HAP-1 (cell line): ENCODE results near the gene NUP205.

Experiments used
- DNase-seq, 2 experiments: peaks; one replicate each; pipeline ENCODE4 v3.0.0-alpha.2; 2016 to 2020; ENCODE audit warnings: low spot score in 2 of 2
- H3K27me3 ChIP-seq: fragments of 250-450 bp; sonication (Bioruptor Pico); 2 replicates; pipeline ENCODE4 v1.5.1; 2020; ENCODE audit warnings: low read depth, mild to moderate bottlenecking, moderate library complexity
- H3K36me3 ChIP-seq: fragments of 250-450 bp; sonication (Bioruptor Pico); replicated peaks from 2 replicates; pipeline ENCODE4 v1.5.1; 2020; ENCODE audit warnings: mild to moderate bottlenecking
- H3K4me1 ChIP-seq: fragments of 250-450 bp; sonication (Bioruptor Pico); 2 replicates; pipeline ENCODE4 v1.5.1; 2020; ENCODE audit warnings: mild to moderate bottlenecking
- H3K4me3 ChIP-seq: fragments of 250-450 bp; sonication (Bioruptor Pico); 2 replicates; pipeline ENCODE4 v1.5.1; 2020; ENCODE audit warnings: mild to moderate bottlenecking, moderate library complexity
- H3K9me3 ChIP-seq: fragments of 250-450 bp; sonication (Bioruptor Pico); 2 replicates; pipeline ENCODE4 v1.5.1; 2020; ENCODE audit warnings: mild to moderate bottlenecking, moderate library complexity
- in situ Hi-C: fragments of 300-500 bp; cut with MboI; formaldehyde crosslinking; loops from 3 replicates; pipeline ENCODE4 v1.14.3; 2020; ENCODE audit warnings: low sequenced_read_pairs, inconsistent platforms, mixed read lengths

NUP205 gene

DNA sequence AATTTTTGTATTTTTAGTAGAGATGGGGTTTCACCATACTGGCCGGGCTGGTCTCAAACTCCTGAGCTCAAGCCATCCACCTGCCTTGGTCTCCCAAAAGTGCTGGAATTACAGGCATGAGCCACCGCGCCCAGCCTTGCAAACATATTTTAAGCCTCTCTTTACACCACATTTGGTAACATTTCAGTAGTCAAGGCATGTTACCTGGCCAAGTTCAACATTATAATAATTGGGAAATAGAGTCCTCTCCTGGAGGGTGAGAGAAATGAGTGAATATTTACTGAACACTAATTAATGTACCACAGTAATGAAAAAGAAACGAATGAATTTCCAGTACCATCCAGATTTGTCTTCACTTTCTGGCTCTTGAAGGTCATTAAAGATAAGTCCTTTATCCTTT, 37.8 kb upstream of the NUP205 start:
- H3K27me3 ChIP-seq = no peaks in the 10 kb centered on the region
- no peaks in the 10 kb centered on the region for H3K36me3 ChIP-seq
- DNase-seq = no peak
- in situ Hi-C loops = no loop called here
- H3K4me3 ChIP-seq = no peak overlapping the region
- H3K4me1 ChIP-seq = no peaks in the 10 kb centered on the region; the same call in 1 of the 2 replicates
- no peaks in the 10 kb centered on the region for H3K9me3 ChIP-seq

DNA sequence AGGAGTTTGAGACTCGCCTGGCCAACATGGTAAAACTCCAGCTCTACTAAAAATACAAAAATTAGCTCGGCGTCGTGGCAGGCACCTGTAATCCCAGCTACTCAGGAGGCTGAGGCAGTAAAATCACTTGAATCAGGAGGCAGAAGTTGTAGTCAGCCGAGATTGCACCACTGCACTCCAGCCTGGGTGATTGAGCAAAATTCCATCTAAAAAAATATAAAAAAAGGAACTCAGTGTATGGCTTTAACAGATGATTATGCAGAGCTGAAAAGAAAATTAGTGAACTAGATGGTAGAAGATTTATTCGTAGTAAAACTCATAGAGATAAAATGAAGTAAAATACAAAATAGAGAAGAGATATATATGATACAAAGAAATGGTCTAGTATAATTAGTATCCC, 35.2 kb upstream of the NUP205 start:
- Histone ChIP-seq H3K4me3 (no peak overlapping the region), H3K4me1 (no peaks in the 10 kb centered on the region; the same call in 1 of the 2 replicates), H3K9me3 (no peaks in the 10 kb centered on the region), H3K27me3 (no peaks in the 10 kb centered on the region), H3K36me3 (no peaks in the 10 kb centered on the region)
- DNase-seq = no peak
- in situ Hi-C loops = no loop called here

DNA sequence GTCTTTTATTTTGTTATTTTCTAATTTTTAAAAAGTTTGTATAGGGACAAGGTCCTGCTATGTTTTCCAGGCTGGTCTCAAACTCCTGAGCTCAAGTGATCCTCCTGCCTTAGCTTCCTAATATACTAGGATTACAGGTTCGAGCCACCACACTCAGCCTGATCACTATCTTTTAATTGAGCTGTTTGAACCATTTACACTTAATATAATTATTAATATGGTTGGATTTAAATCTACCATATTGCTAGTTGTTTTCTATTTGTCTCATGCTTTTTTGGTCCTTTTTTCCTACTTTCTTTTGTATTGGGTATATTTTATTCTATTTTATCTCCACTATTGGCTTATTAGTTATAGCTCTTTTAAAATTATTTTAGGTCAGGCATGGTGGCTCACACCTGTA, 34.6 kb upstream of the NUP205 start:
- Histone ChIP-seq H3K36me3 (no peaks in the 10 kb centered on the region), H3K9me3 (no peaks in the 10 kb centered on the region), H3K4me1 (no peaks in the 10 kb centered on the region; the same call in 1 of the 2 replicates), H3K4me3 (no peak overlapping the region), H3K27me3 (no peaks in the 10 kb centered on the region)
- in situ Hi-C loops = no loop called here
- no peak for DNase-seq

DNA sequence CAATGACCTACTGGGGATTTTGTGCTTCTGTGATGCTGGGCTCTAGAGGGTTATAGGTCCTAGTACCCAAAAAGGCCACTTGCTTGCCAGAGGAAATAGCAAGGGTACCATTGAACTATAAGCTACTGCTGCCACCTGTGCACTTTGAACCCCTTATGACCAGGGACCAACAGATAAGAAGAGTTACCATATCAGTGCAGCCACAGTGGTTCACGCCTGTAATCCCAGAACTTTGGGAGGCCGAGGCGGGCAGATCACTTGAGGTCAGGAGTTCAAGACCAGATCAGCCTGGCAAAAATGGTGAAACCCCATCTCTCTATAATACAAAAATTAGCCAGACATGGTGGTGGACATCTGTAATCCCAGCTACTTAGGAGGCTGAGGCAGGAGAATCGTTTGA, 32.3 kb upstream of the NUP205 start:
- H3K36me3 ChIP-seq = no peaks in the 10 kb centered on the region
- no peaks in the 10 kb centered on the region for H3K27me3 ChIP-seq
- H3K4me3 ChIP-seq = no peak overlapping the region
- no peak for DNase-seq
- H3K4me1 ChIP-seq = no peaks in the 10 kb centered on the region
- no peaks in the 10 kb centered on the region for H3K9me3 ChIP-seq
- in situ Hi-C loops = no loop called here

DNA sequence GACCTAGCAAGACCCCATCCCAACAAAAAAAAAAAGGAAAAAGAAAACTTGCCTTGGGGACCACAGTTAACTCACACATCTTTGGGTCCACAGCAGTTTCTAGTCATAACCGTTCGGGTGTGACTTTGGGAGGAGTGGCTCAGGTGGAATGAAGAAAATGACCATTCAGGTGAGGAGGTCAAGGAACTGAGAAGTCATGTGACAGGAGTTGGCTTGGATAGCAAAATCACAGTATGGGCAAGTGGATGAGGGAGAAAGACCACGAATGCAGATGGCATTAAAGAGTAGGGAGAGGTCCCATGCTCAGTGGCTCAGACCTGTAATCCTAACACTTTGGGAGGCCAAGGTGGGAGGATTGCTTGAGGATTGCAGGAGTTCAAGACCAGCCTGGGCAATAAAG, 30.7 kb upstream of the NUP205 start:
- Histone ChIP-seq H3K9me3 (no peaks in the 10 kb centered on the region), H3K4me3 (no peak overlapping the region), H3K27me3 (peaks cover 5% of the 10 kb centered on the region), H3K36me3 (no peaks in the 10 kb centered on the region), H3K4me1 (no peaks in the 10 kb centered on the region)
- no peak for DNase-seq
- in situ Hi-C loops = no loop called here

DNA sequence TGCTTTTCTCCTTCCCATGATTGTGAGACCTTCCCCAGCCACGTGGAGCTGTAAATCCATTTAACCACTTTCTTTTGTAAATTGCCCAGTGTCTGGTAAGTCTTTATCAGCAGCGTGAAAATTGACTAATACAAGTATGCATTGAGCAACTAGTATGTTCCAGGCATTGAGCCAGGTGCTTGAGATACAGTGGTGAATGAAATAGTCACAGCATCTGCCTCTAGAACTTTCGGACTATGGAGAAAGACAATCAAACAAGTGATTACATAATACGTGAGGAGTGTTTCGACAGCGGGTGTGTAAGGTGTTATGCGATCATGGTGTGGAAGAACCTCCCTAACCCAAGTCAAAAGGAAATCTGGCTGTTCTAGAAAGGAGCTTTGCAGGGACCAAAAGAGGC, 21.6 kb upstream of the NUP205 start:
- DNase-seq = no peak
- Histone ChIP-seq H3K4me3 (no peak overlapping the region), H3K9me3 (no peaks in the 10 kb centered on the region), H3K4me1 (no peaks in the 10 kb centered on the region), H3K36me3 (no peaks in the 10 kb centered on the region), H3K27me3 (peaks cover 7% of the 10 kb centered on the region)
- in situ Hi-C loops = no loop called here

DNA sequence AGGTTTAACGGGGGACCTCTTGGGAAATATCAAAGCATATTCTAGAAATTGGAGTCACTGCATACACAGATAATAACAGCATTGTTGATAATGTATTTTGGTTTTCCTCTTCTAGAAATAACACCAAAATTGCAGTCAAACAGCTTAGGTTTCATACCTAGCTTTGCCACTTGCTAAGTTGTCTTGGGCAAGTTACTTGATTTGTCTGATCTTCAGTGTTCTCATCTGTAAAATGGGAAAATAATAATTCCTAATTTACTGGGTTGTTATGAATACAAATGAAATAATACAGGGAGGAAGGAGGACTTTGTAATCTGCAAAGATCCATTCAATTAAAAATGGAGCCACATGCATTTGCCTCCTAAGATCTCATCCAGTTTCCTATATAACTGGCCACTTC, 20.3 kb upstream of the NUP205 start:
- Histone ChIP-seq H3K4me3 (no peak overlapping the region), H3K9me3 (no peaks in the 10 kb centered on the region), H3K4me1 (no peaks in the 10 kb centered on the region), H3K27me3 (0 out of 2 replicates have a peak, but pooled peaks cover 3% of the 10 kb centered on the region), H3K36me3 (no peaks in the 10 kb centered on the region)
- no peak for DNase-seq
- in situ Hi-C loops = no loop called here

DNA sequence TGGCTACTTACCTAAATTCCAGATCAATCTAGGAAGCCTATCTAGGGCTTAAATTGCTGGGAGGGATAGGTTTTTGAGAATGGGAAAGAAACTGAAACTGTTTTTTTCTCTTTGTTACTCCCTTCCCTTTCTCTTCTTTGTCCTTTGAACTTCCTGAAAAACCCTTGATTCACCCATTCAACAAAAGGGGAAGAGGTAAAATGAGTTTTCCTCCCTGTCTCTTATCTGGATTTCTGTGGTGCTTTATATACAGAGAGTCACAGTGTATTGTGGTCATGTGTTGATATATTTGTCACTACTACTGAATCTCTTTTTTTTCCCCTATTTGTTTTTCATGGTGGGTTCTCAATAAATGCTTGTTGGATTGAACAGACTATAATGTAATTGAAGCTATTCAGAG, 19.8 kb upstream of the NUP205 start:
- Histone ChIP-seq H3K27me3 (0 out of 2 replicates have a peak, but pooled peaks cover 3% of the 10 kb centered on the region), H3K4me1 (no peaks in the 10 kb centered on the region), H3K9me3 (no peaks in the 10 kb centered on the region), H3K4me3 (no peak overlapping the region), H3K36me3 (no peaks in the 10 kb centered on the region)
- DNase-seq = no peak
- in situ Hi-C loops = no loop called here

DNA sequence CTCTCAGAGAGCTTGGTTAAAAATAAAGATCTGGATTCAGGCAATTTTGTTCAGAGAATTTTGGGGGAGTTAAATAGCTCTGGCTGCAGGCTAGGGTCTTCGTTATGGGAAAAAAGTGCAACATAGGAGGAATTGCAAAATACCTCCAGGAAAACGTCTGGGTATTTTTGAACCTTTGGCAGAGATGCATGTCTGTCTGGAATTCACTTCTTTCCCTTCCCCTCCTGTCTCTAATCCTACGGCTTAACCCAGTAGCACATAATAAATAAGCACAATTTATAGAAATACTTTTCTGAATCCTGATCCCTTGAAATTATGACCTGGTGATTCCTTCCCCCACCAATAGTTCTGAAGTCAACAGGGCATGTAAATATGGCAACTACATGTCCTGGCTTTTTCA, 19.3 kb upstream of the NUP205 start:
- Histone ChIP-seq H3K4me3 (no peak overlapping the region), H3K27me3 (0 out of 2 replicates have a peak, but pooled peaks cover 3% of the 10 kb centered on the region), H3K4me1 (no peaks in the 10 kb centered on the region), H3K9me3 (no peaks in the 10 kb centered on the region), H3K36me3 (no peaks in the 10 kb centered on the region)
- in situ Hi-C loops = no loop called here
- no peak for DNase-seq

DNA sequence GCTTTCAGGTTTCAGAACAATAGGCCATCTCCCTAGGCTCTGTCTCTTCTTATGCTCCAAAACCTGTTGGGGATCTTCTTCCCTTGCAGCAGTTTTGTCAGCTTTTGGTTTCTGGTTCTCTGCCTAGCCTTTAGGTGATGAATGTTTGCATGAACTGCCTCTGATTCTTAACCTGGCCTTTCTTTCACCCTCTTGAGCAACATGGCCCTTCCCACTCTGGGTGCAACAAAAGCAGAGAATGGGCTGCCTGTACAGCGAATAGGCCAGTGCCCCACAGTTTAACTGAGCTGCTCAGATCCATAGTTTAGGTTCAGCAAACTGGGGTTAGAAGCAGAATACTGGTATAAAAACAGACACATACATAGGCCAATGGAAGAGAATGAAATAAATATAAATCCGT, 18.1 kb upstream of the NUP205 start:
- in situ Hi-C loops = no loop called here
- H3K4me3 ChIP-seq = no peak overlapping the region

DNA sequence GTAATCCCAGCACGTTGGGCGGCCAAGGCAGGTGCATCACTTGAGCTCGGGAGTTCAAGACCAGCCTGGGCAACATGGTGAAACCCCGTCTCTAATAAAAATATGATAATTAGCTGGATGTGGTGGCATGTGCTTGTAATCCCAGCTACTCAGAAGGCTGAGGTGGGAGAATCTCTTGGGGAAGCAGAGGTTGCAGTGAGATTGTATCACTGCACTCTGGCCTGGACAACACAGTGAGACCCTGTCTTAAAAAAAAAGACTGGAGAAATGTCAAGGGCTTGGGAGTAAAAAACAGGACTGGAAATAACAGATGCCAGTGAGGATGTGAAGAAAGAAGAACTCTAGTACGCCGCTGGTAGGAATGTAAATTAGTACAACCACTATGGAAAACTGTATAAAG, 16.7 kb upstream of the NUP205 start:
- Histone ChIP-seq H3K4me3 (no peak overlapping the region), H3K9me3 (no peaks in the 10 kb centered on the region), H3K4me1 (no peaks in the 10 kb centered on the region), H3K36me3 (no peaks in the 10 kb centered on the region), H3K27me3 (0 out of 2 replicates have a peak, but pooled peaks cover 3% of the 10 kb centered on the region)
- no peak for DNase-seq
- in situ Hi-C loops = no loop called here

More for the DNA sequence above, 18.1 kb upstream of the NUP205 start:
- DNase-seq = no peak
- Histone ChIP-seq H3K9me3 (no peaks in the 10 kb centered on the region), H3K36me3 (no peaks in the 10 kb centered on the region), H3K27me3 (0 out of 2 replicates have a peak, but pooled peaks cover 3% of the 10 kb centered on the region), H3K4me1 (no peaks in the 10 kb centered on the region)

DNA sequence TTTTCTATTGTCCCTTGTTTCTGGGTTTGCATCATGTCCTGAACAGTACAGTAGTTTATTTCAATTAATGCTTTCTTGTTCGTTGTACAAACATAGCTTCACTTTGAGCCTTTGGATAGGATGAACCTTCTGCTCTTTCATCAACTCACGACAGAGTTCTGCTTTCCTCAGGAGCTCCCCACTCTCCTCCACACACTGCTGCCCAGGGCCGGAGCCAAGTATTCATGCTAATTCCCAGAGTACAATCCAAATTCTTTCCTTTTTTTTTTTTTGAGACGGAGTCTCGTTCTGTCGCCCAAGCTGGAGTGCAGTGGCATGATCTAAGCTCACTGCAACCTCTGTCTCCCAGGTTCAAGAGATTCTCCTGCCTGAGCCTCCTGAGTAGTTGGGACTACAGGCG, 7.5 kb upstream of the NUP205 start:
- Histone ChIP-seq H3K4me1 (no peaks in the 10 kb centered on the region), H3K9me3 (no peaks in the 10 kb centered on the region), H3K27me3 (peaks cover 7% of the 10 kb centered on the region; the same call in 1 of the 2 replicates), H3K36me3 (no peaks in the 10 kb centered on the region), H3K4me3 (no peak overlapping the region)
- DNase-seq = no peak
- in situ Hi-C loops = loop anchor here (25.0 kb wide), 1 partner anchor 263 kb away; no protein-coding TSS in a partner anchor

DNA sequence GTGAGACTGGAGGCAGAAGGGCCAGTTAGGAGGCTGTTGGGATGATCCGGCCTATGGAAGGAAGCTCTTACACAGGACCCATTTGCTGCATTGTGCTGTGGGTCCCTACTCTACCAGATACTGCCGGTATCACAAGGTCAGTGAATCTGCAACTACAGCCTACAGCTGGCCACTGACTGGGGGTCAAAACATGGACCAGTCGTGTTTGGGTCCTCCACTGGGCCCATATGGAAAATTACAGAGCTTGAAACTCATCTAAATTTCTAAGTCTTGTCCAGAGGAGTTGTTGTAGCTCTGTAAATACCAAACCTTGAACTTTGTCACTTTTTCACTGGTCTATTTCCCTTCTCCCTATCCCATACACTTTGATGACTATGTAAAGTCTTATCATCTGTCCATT, 5.6 kb upstream of the NUP205 start:
- no peak overlapping the region for H3K4me3 ChIP-seq
- H3K4me1 ChIP-seq = no peaks in the 10 kb centered on the region
- DNase-seq = no peak
- H3K36me3 ChIP-seq = no peaks in the 10 kb centered on the region
- no peaks in the 10 kb centered on the region for H3K9me3 ChIP-seq
- 0 out of 2 replicates have a peak, but pooled peaks cover 4% of the 10 kb centered on the region for H3K27me3 ChIP-seq
- in situ Hi-C loops = loop anchor here (25.0 kb wide), 1 partner anchor 265 kb away; no protein-coding TSS in a partner anchor

DNA sequence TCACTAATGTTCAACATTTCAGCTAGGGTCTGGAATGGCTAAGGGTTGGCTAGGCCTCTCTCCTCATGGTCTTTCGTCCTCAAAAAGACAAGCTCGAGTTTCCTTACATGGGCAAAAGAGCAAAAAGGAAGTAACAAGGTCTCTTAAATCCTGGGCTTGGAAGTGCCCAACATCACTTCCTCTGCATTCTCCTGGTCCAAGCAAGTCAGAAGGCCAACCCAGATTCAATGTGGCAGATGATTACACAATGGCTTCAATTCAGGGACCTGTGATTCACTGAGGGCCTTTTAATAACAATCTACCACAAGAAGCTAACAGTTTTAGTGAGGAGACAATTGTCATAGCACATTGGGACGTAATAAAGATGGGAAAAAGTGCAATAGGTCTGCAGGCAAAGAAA, 4.4 kb upstream of the NUP205 start:
- in situ Hi-C loops = loop anchor here (25.0 kb wide), 1 partner anchor 266 kb away; no protein-coding TSS in a partner anchor
- no peaks in the 10 kb centered on the region for H3K9me3 ChIP-seq
- no peaks in the 10 kb centered on the region for H3K36me3 ChIP-seq
- no peak overlapping the region for H3K4me3 ChIP-seq
- peaks cover 4% of the 10 kb centered on the region for H3K4me1 ChIP-seq
- no peak for DNase-seq
- H3K27me3 ChIP-seq = 0 out of 2 replicates have a peak, but pooled peaks cover 4% of the 10 kb centered on the region

DNA sequence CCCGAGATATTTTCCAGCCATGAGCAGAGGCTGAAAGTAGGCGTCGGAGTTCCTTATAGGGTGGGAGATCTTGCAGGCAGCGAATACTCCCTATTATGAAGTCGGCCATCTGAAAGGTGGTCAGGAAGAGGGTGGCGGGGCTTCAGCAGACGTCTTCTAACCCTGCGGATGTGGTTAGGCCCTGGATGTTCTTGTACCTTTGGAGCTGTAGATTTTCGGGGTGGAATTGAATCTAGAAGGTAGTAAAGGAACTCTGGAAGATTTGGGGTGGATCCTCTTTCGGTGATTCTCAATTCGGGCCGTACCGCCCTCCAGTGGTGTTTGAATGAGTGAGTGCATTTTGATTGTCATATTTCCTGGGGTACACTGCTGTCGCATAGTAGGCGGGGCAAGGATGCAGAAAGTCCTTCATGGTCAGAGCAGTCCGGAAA, 635 bp downstream of the NUP205 start:
- Histone ChIP-seq H3K4me1 (peaks cover 21% of the 10 kb centered on the region), H3K9me3 (no peaks in the 10 kb centered on the region), H3K36me3 (peaks cover 7% of the 10 kb centered on the region; the same call in 1 of the 2 replicates), H3K27me3 (no peaks in the 10 kb centered on the region), H3K4me3 (peak overlapping the region; percentile 66)
- peak; percentile 72 to 79 for DNase-seq
- in situ Hi-C loops = loop anchor here (5.0 to 25.0 kb wide), 2 partner anchors 46 to 271 kb away; partner anchors contain the start of gene CNOT4
